ENCODE results near the gene ANKZF1. TPM values are rescaled to one million over a fixed set of nuclear protein-coding genes. Genes with fewer than 3 reads are reported as not detected.
A peak's percentile ranks its signal among the peaks of the same experiment; 100 is the strongest.

Gene ANKZF1
- total RNA-seq, 1 donor = 38.5 TPM

GRCh38 chr2:219225350-219225749 is 4.3 kb upstream of the ANKZF1 start:
- no peak for DNase-seq (ENCODE audit: low read depth in 2 of 3, low spot score in 2 of 3)

GRCh38 chr2:219228041-219228910 is 1.3 kb upstream of the ANKZF1 start:
- DNase-seq (ENCODE audit: low read depth in 2 of 3, low spot score in 2 of 3) = no peak

GRCh38 chr2:219228911-219229304 is 698 bp upstream of the ANKZF1 start:
- no peak for DNase-seq (ENCODE audit: low read depth in 2 of 3, low spot score in 2 of 3)

- DNase-seq (ENCODE audit: low read depth in 2 of 3, low spot score in 2 of 3) = peak in 1 of 3 donors; percentile 32
Observed at GRCh38 chr2:219230059-219230540, 494 bp downstream of the ANKZF1 start.

GRCh38 chr2:219234331-219234730 is 4.7 kb downstream of the ANKZF1 start:
- DNase-seq (ENCODE audit: low read depth in 2 of 3, low spot score in 2 of 3) = no peak

- peak in 1 of 3 donors; percentile 51 for DNase-seq (ENCODE audit: low read depth in 2 of 3, low spot score in 2 of 3)
Observed at GRCh38 chr2:219243291-219243761, 13.7 kb downstream of the ANKZF1 start.

- no peak for DNase-seq (ENCODE audit: low read depth in 2 of 3, low spot score in 2 of 3)
Observed at GRCh38 chr2:219244789-219245147, 15.2 kb downstream of the ANKZF1 start.

- peak; percentile 75 to 92 (median 91) for DNase-seq (ENCODE audit: low read depth in 2 of 3, low spot score in 2 of 3)
Observed at GRCh38 chr2:219245148-219245898, 15.7 kb downstream of the ANKZF1 start, which contains the start of the genes GLB1L and STK16. Gene GLB1L (minus strand): TSS chr2:219245444. CDS start chr2:219243573, 1,871 bp downstream. Gene STK16 (plus strand): TSS chr2:219245479. CDS start chr2:219246000, 521 bp downstream.

- DNase-seq (ENCODE audit: low read depth in 2 of 3, low spot score in 2 of 3) = no peak
Observed at GRCh38 chr2:219245899-219246230, 16.3 kb downstream of the ANKZF1 start.

GRCh38 chr2:219246559-219246958 is 17.0 kb downstream of the ANKZF1 start:
- no peak for DNase-seq (ENCODE audit: low read depth in 2 of 3, low spot score in 2 of 3)

GRCh38 chr2:219247678-219248642 is 18.4 kb downstream of the ANKZF1 start:
- DNase-seq (ENCODE audit: low read depth in 2 of 3, low spot score in 2 of 3) = peak in 2 of 3 donors; percentile 35 to 67

- DNase-seq (ENCODE audit: low read depth in 2 of 3, low spot score in 2 of 3) = no peak
Observed at GRCh38 chr2:219248845-219249202, 19.2 kb downstream of the ANKZF1 start.

GRCh38 chr2:219249203-219249980 is 19.8 kb downstream of the ANKZF1 start:
- DNase-seq (ENCODE audit: low read depth in 2 of 3, low spot score in 2 of 3) = peak in 2 of 3 donors; percentile 28 to 44

- no peak for DNase-seq (ENCODE audit: low read depth in 2 of 3, low spot score in 2 of 3)
Observed at GRCh38 chr2:219250049-219250781, 20.6 kb downstream of the ANKZF1 start.

GRCh38 chr2:219251656-219252055 is 22.1 kb downstream of the ANKZF1 start:
- DNase-seq (ENCODE audit: low read depth in 2 of 3, low spot score in 2 of 3) = no peak

GRCh38 chr2:219252084-219252483 is 22.5 kb downstream of the ANKZF1 start:
- DNase-seq (ENCODE audit: low read depth in 2 of 3, low spot score in 2 of 3) = no peak

- DNase-seq (ENCODE audit: low read depth in 2 of 3, low spot score in 2 of 3) = no peak
Observed at GRCh38 chr2:219252570-219252899, 22.9 kb downstream of the ANKZF1 start.

- peak in 2 of 3 donors; percentile 21 to 27 for DNase-seq (ENCODE audit: low read depth in 2 of 3, low spot score in 2 of 3)
Observed at GRCh38 chr2:219252900-219253752, 23.5 kb downstream of the ANKZF1 start, which contains the start of gene TUBA4B. Gene TUBA4B (plus strand): TSS chr2:219253243. CDS start chr2:219253408, 165 bp downstream.
